ENCODE measurements around the gene ATPAF1.
A peak's percentile ranks its signal among the peaks of the same experiment; 100 is the strongest.

Gene ATPAF1

GRCh38 chr1:46613661-46614603, 54.2 kb downstream of the ATPAF1 start:
- DNase-seq: peak; percentile 83

- no peak for DNase-seq
Observed at GRCh38 chr1:46612937-46613660, 55.1 kb downstream of the ATPAF1 start.

- no peak for DNase-seq
Observed at GRCh38 chr1:46611691-46612221, 56.4 kb downstream of the ATPAF1 start.

- DNase-seq: no peak
Observed at GRCh38 chr1:46607345-46608130, 60.6 kb downstream of the ATPAF1 start.

- no peak for DNase-seq
Observed at GRCh38 chr1:46606255-46606965, 61.8 kb downstream of the ATPAF1 start.

- no peak for DNase-seq
Observed at GRCh38 chr1:46605232-46605631, 62.9 kb downstream of the ATPAF1 start.

- peak; percentile 100 for DNase-seq
Observed at GRCh38 chr1:46603858-46604549, 64.2 kb downstream of the ATPAF1 start, which contains the start of gene MKNK1. Gene MKNK1 (minus strand): TSS chr1:46604268. CDS start chr1:46583327, 20,941 bp downstream.

GRCh38 chr1:46603481-46603857, 64.7 kb downstream of the ATPAF1 start:
- no peak for DNase-seq

GRCh38 chr1:46601257-46602007, 66.7 kb downstream of the ATPAF1 start:
- no peak for DNase-seq

- DNase-seq: no peak
Observed at GRCh38 chr1:46599059-46599970, 68.8 kb downstream of the ATPAF1 start.

GRCh38 chr1:46596846-46597245, 71.3 kb downstream of the ATPAF1 start:
- no peak for DNase-seq

- no peak for DNase-seq
Observed at GRCh38 chr1:46596036-46596435, 72.1 kb downstream of the ATPAF1 start.

- DNase-seq: peak; percentile 53
Observed at GRCh38 chr1:46595127-46595526, 73.0 kb downstream of the ATPAF1 start.

GRCh38 chr1:46594063-46594462, 74.1 kb downstream of the ATPAF1 start:
- no peak for DNase-seq

GRCh38 chr1:46592823-46593222, 75.3 kb downstream of the ATPAF1 start:
- DNase-seq: no peak

GRCh38 chr1:46589529-46589928, 78.6 kb downstream of the ATPAF1 start:
- no peak for DNase-seq

GRCh38 chr1:46587069-46587468, 81.1 kb downstream of the ATPAF1 start:
- DNase-seq: no peak

GRCh38 chr1:46585312-46585938, 82.7 kb downstream of the ATPAF1 start:
- DNase-seq: no peak

GRCh38 chr1:46583494-46583893, 84.7 kb downstream of the ATPAF1 start:
- no peak for DNase-seq

Measured in RPMI8226 (cell line).